ENCODE data around the gene PTMS. TPM values are rescaled to one million over a fixed set of nuclear protein-coding genes. Genes with fewer than 3 reads are reported as not detected.
A peak's percentile ranks its signal among the peaks of the same experiment; 100 is the strongest.

Gene PTMS
- total and polyA plus RNA-seq, 9 of the 15 experiments (the other 6 are each of a cell fraction or from before 2014, with no cell fraction given), result 5.1 to 287 (median 78.5) TPM

DNA sequence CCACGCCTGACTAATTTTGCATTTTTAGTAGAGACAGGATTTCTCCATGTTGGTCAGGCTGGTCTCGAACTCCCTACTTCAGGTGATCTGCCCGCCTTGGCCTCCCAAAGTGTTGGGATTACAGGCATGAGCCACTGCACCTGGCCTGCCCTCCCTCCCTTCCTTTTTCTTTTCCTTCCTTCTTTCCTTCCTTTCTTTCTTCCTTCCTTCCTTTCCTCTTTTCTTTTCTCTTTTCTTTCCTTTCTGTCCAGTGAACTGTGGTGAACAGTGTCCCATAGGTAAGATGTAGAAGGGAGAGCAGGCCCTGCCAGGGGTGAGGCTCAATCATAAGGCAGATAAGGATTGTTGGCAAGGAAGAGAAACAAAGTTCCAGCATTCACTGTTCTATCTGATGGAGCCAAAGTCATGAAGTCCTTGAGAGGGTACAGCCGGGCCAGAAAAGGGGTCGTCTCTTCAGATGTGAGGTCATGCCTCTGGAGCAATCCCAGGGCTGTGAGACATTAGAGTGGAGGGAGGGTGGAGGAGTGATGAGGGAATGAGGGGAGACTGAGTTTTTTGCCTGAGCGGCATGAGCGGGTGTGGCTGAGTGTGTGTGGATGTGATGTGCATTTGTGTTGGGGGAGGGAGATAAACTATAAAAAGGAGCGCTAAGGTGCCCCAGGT is 9.0 kb upstream of the PTMS start:
- H2AFZ ChIP-seq (ENCODE audit: low read depth, low read length), result peak overlapping the region; percentile 17; the same call in 1 of the 2 replicates
- 30% methylated on average over 8 of the region's 8 CpGs for WGBS (ENCODE audit: insufficient coverage, low coverage, missing lambda C conversion rate)
- no peaks in the 10 kb centered on the region for H3K9me1 ChIP-seq (ENCODE audit: control insufficient read depth, insufficient read depth, low read length)
- H3K27me3 ChIP-seq (ENCODE audit: control insufficient read depth in 2 of 2, insufficient read depth in 2 of 2, low read length in 2 of 2), result no peaks in the 10 kb centered on the region
- peaks cover 17 to 21% of the 10 kb centered on the region in 2 experiments for H3K4me1 ChIP-seq (replicated peaks in 1 of 2; ENCODE audit: control insufficient read depth in 2 of 2, insufficient read depth in 2 of 2, low read length in 2 of 2)
- no TSS peak for BruUV-seq (replicated peaks)
- intact Hi-C loops (cut with micrococcal nuclease) (no loop called here), in situ Hi-C loops (cut with MboI) (no loop called here)
- no peak overlapping the region for H3K4me3 ChIP-seq
- H3K9me3 ChIP-seq (replicated peaks; ENCODE audit: control insufficient read depth, insufficient read depth, low read depth, low read length), result no peaks in the 10 kb centered on the region
- no peak for DNase-seq (ENCODE audit: extremely low read depth in 1 of 4, low spot score in 3 of 4)
- FAIRE-seq, result no peak
- peaks cover 11% of the 10 kb centered on the region for H3K79me2 ChIP-seq (ENCODE audit: control insufficient read depth, insufficient read depth, low read length)
- no peak overlapping the region for H3K27ac ChIP-seq (ENCODE audit: extremely low read depth, low read depth, low read length)
- POLR2A ChIA-PET, result no interaction called here
- 0 out of 2 replicates have a peak, but pooled peaks cover under 1% of the 10 kb centered on the region for H4K20me1 ChIP-seq (replicated peaks; ENCODE audit: control insufficient read depth, insufficient read depth, low read length)
- CTCF ChIA-PET (ENCODE audit: low intra/inter-chr PET ratio), result no interaction called here
- TF ChIP-seq ZNF146 (CRISPR knock-in tag; IDR thresholded peaks at IDR 0.05; ENCODE audit: unreplicated experiment) (no peak), TBP (optimal IDR thresholded peaks at IDR 0.05; ENCODE audit: low read depth, low read length) (no peak), GATAD2B (IDR thresholded peaks at IDR 0.05; ENCODE audit: borderline replicate concordance) (no peak), IRF2 (CRISPR knock-in tag; IDR thresholded peaks at IDR 0.05) (no peak), SRSF9 (IDR thresholded peaks at IDR 0.05; ENCODE audit: borderline replicate concordance, low read depth, low read length) (no peak), MCM7 (IDR thresholded peaks at IDR 0.05) (no peak), CBFB (CRISPR knock-in tag; IDR thresholded peaks at IDR 0.05) (no peak), ZNF717 (CRISPR knock-in tag; IDR thresholded peaks at IDR 0.05) (no peak), MCM3 (IDR thresholded peaks at IDR 0.05) (no peak), ZNF655 (CRISPR knock-in tag; IDR thresholded peaks at IDR 0.05) (no peak), CHCHD3 (CRISPR knock-in tag; IDR thresholded peaks at IDR 0.05) (no peak), ZKSCAN1 (IDR thresholded peaks at IDR 0.05; ENCODE audit: low read depth, low read length) (no peak), PHB (CRISPR knock-in tag; IDR thresholded peaks at IDR 0.05) (no peak), TAF9B (IDR thresholded peaks at IDR 0.05; ENCODE audit: partially characterized antibody) (no peak), KLF13 (tag; IDR thresholded peaks at IDR 0.05; ENCODE audit: borderline replicate concordance, low read depth) (no peak)
- TF ChIP-seq, protein P1, sequence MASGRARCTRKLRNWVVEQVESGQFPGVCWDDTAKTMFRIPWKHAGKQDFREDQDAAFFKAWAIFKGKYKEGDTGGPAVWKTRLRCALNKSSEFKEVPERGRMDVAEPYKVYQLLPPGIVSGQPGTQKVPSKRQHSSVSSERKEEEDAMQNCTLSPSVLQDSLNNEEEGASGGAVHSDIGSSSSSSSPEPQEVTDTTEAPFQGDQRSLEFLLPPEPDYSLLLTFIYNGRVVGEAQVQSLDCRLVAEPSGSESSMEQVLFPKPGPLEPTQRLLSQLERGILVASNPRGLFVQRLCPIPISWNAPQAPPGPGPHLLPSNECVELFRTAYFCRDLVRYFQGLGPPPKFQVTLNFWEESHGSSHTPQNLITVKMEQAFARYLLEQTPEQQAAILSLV (tag; IDR thresholded peaks at IDR 0.05), result no peak
- 0 out of 2 replicates have a peak overlapping the region, but pooled peaks have one; percentile 6 for H3K4me2 ChIP-seq (ENCODE audit: insufficient read depth, low read length)
- no peak for ATAC-seq
- H3K36me3 ChIP-seq (ENCODE audit: control insufficient read depth, insufficient read depth, low read length), result no peaks in the 10 kb centered on the region; the same call in 2 of the 3 replicates
- H3K9ac ChIP-seq (ENCODE audit: insufficient read depth in 1 of 2, low read depth in 2 of 2, low read length in 2 of 2), result peak overlapping the region in 1 of 2 experiments; percentile 0; a peak in 1 of 4 replicates

All from K562 (cell line).